OCI-LY3 (cell line): ENCODE results near the gene TICAM1.
"Not testable (repeated sequence)": the region's sequence is repeated elsewhere in the genome, so short reads cannot be mapped to it uniquely, and the experiment has no call there.

Experiments
- H2AFZ ChIP-seq: fragments of 200-600, 300-600 bp; shearing (Covaris generic); 2 replicates; pipeline ENCODE4 v1.6.0; 2014; ENCODE audit warnings: antibody characterized with exemption, low read depth, low read length
- H3K27ac ChIP-seq: fragments of 200-600, 300-600 bp; sonication (generic); 2 replicates; pipeline ENCODE4 v1.5.1; 2014; ENCODE audit warnings: mild to moderate bottlenecking, low read length, moderate library complexity, mixed read lengths
- H3K27me3 ChIP-seq: fragments of 200-600, 300-600 bp; sonication (generic); 2 replicates; pipeline ENCODE4 v1.6.1; 2014; ENCODE audit warnings: low read depth, low read length, mixed read lengths
- H3K36me3 ChIP-seq: fragments of 200-600, 300-600 bp; sonication (generic); replicated peaks from 2 replicates; pipeline ENCODE3; 2014; ENCODE audit warnings: low read depth, low read length, mixed read lengths
- H3K4me1 ChIP-seq: fragments of 300-600, 200-600 bp; sonication (generic); 2 replicates; pipeline ENCODE4 v1.6.1; 2014; ENCODE audit warnings: low read length, mixed read lengths
- H3K4me2 ChIP-seq: fragments of 200-600, 300-600 bp; sonication (generic); 2 replicates; pipeline ENCODE4 v1.6.1; 2014; ENCODE audit warnings: low read length, mixed read lengths
- H3K4me3 ChIP-seq: fragments of 300-600, 200-600 bp; sonication (generic); 2 replicates; pipeline ENCODE4 v1.5.1; 2014; ENCODE audit warnings: antibody characterized with exemption, mild to moderate bottlenecking, low read length, moderate library complexity
- H3K79me2 ChIP-seq: fragments of 300-600, 200-600 bp; shearing (Covaris generic); 2 replicates; pipeline ENCODE4 v1.6.1; 2014; ENCODE audit warnings: mild to moderate bottlenecking, low read length, mixed read lengths
- H3K9ac ChIP-seq: fragments of 300-600, 200-600 bp; shearing (Covaris generic); 2 replicates; pipeline ENCODE4 v1.6.0; 2014; ENCODE audit warnings: mild to moderate bottlenecking, low read length, moderate library complexity
- H3K9me3 ChIP-seq: fragments of 200-600, 300-600 bp; shearing (Covaris generic); 2 replicates; pipeline ENCODE4 v1.6.1; 2014; ENCODE audit warnings: low read length, mixed read lengths; ENCODE audit not compliant: insufficient read depth
- H4K20me1 ChIP-seq: fragments of 200-600, 300-600 bp; sonication (generic); 2 replicates; pipeline ENCODE4 v1.6.1; 2016; ENCODE audit warnings: low read length, mixed read lengths; ENCODE audit not compliant: insufficient read depth
- CTCF ChIP-seq: fragments of 200-600, 300-600 bp; sonication (generic); IDR thresholded peaks from 2 replicates; pipeline ENCODE4 v1.5.1; 2014; ENCODE audit warnings: antibody characterized with exemption, low read length, low read depth
- EZH2phosphoT487 ChIP-seq: fragments of 200-600 bp; shearing (Covaris generic); IDR thresholded peaks from 2 replicates; pipeline ENCODE4 v1.6.1; 2018; ENCODE audit warnings: antibody characterized with exemption, mixed run types, low read depth

The TICAM1 gene

GRCh38 chr19:4806384-4806783, 25.1 kb downstream of the TICAM1 start:
- Histone ChIP-seq H3K4me3 (no peak overlapping the region), H4K20me1 (no peaks in the 10 kb centered on the region), H3K9ac (no peak overlapping the region), H2AFZ (no peak overlapping the region), H3K4me1 (peaks cover 15% of the 10 kb centered on the region), H3K27ac (no peak overlapping the region), H3K27me3 (no peaks in the 10 kb centered on the region), H3K36me3 (no peaks in the 10 kb centered on the region), H3K4me2 (no peak overlapping the region), H3K79me2 (no peaks in the 10 kb centered on the region), H3K9me3 (no peaks in the 10 kb centered on the region)
- TF ChIP-seq CTCF, result no peak
- TF ChIP-seq EZH2phosphoT487, result no peak

- H3K27me3 ChIP-seq, H3K4me2 ChIP-seq, H3K4me3 ChIP-seq, H3K36me3 ChIP-seq, H3K27ac ChIP-seq, H3K79me2 ChIP-seq, H2AFZ ChIP-seq, H4K20me1 ChIP-seq, H3K9me3 ChIP-seq, H3K9ac ChIP-seq: not testable (repeated sequence)
- peaks cover 14% of the 10 kb centered on the region for H3K4me1 ChIP-seq
Observed at GRCh38 chr19:4805140-4805539, 26.4 kb downstream of the TICAM1 start.

GRCh38 chr19:4803736-4804695, 27.5 kb downstream of the TICAM1 start:
- Histone ChIP-seq H3K9me3 (no peaks in the 10 kb centered on the region), H3K36me3 (no peaks in the 10 kb centered on the region), H4K20me1 (no peaks in the 10 kb centered on the region), H3K27me3 (no peaks in the 10 kb centered on the region), H3K79me2 (no peaks in the 10 kb centered on the region), H3K4me3 (peak overlapping the region; percentile 71), H3K27ac (no peak overlapping the region), H3K4me2 (peak overlapping the region; percentile 59), H2AFZ (peak overlapping the region; percentile 85; the same call in 1 of the 2 replicates), H3K4me1 (peaks cover 11% of the 10 kb centered on the region), H3K9ac (no peak overlapping the region)
- TF ChIP-seq EZH2phosphoT487 (no peak), CTCF (peak; percentile 97)

- Histone ChIP-seq H4K20me1 (no peaks in the 10 kb centered on the region), H3K27ac (no peak overlapping the region), H3K4me1 (peaks cover 8% of the 10 kb centered on the region), H2AFZ (no peak overlapping the region), H3K4me3 (no peak overlapping the region), H3K27me3 (no peaks in the 10 kb centered on the region), H3K36me3 (peaks cover 5% of the 10 kb centered on the region), H3K9me3 (no peaks in the 10 kb centered on the region), H3K79me2 (no peaks in the 10 kb centered on the region), H3K4me2 (no peak overlapping the region), H3K9ac (no peak overlapping the region)
- TF ChIP-seq CTCF, result no peak
Observed at GRCh38 chr19:4802711-4803110, 28.8 kb downstream of the TICAM1 start.
